Upper lobe of left lung (tissue), 6 donors: ENCODE measurements around the gene AGPS. TPM values are rescaled to one million over a fixed set of nuclear protein-coding genes. Genes with fewer than 3 reads are reported as not detected.
A peak's percentile ranks its signal among the peaks of the same experiment; 100 is the strongest.

Experiments
- ATAC-seq, 2 donors: fragments of 200-7000 bp; cut with Tn5 transposase; one replicate each; pipeline ENCODE4 v1.9.1; 2022; ENCODE audit warnings: mild to moderate bottlenecking in 2 of 2, moderate library complexity in 2 of 2; ENCODE audit not compliant: low FRiP score in 2 of 2
- DNase-seq, 2 donors: peaks; one replicate each; pipeline ENCODE4 v3.0.0-alpha.2; 2019 to 2020
- H3K27ac ChIP-seq, 4 donors: fragments of 200-600 bp; sonication (generic); one replicate each; pipeline ENCODE4 v1.5.1; 2016 to 2019
- H3K27me3 ChIP-seq, 4 donors: fragments of 200-600 bp; sonication (generic); one replicate each; pipeline ENCODE4 v1.5.1; 2017 to 2019
- H3K36me3 ChIP-seq, 4 donors: fragments of 200-600 bp; sonication (generic); one replicate each; pipeline ENCODE4 v1.5.1; 2016 to 2019
- H3K4me1 ChIP-seq, 4 donors: fragments of 200-600 bp; sonication (generic); one replicate each; pipeline ENCODE4 v1.5.1; 2018 to 2019
- H3K4me3 ChIP-seq, 4 donors: fragments of 200-600 bp; sonication (generic); one replicate each; pipeline ENCODE4 v1.5.1; 2017 to 2019; ENCODE audit warnings: mild to moderate bottlenecking in 2 of 4, moderate library complexity in 1 of 4
- H3K9me3 ChIP-seq, 4 donors: fragments of 200-600 bp; sonication (generic); one replicate each; pipeline ENCODE4 v1.5.1; 2018 to 2019
- EP300 ChIP-seq, 4 donors: sonication (generic); formaldehyde crosslinking; IDR thresholded peaks; one replicate each; pipeline ENCODE4 v1.5.1; 2017; ENCODE audit warnings: antibody characterized with exemption in 4 of 4, control low read depth in 2 of 4
- POLR2A ChIP-seq, 4 donors: fragments of 450-650 bp; IDR thresholded peaks; one replicate each; pipeline ENCODE4 v1.5.1; 2016 to 2017; ENCODE audit warnings: antibody characterized with exemption in 4 of 4, mild to moderate bottlenecking in 2 of 4
- POLR2AphosphoS5 ChIP-seq, 2 donors: sonication (generic); formaldehyde crosslinking; IDR thresholded peaks; one replicate each; pipeline ENCODE4 v1.5.1; 2017; ENCODE audit warnings: antibody characterized with exemption in 2 of 2
- WGBS, 2 donors: methylation state at CpG; one replicate each; pipeline ENCODE4 v1.1.5; 2017 to 2018; 5-methylcytosine and 5-hydroxymethylcytosine counted together
- total RNA-seq, 6 donors: library from RNA; depleted of rRNA in 4 of 6; stranded (reverse); fragments of >200 nt in 4 of 6; gene quantifications; one replicate each; pipeline versions ENCODE4 v1.1.0 to v1.2.1, GENCODE V29; 2016 to 2021
- TF ChIP-seq, protein P1 (sequence below), 6 experiments: fragments of 450-650 bp in 4 of 6; fragments of 200-600 bp in 2 of 6; sonication (generic) in 2 of 6; IDR thresholded peaks; one replicate each; pipeline ENCODE4 v1.5.1; 2016 to 2019; ENCODE audit warnings: antibody characterized with exemption in 6 of 6
- donor health status: DM: no; HTN: no; CAD: no; lungs with moderate emphysema.
- donor health status: DM: no; HTN: yes; CAD: no; lungs with severe emphysema.

AGPS gene
- total RNA-seq, 6 donors from 2014 or later, result 38.8 to 81.6 (median 50.0) TPM

GRCh38 chr2:177466337-177467195 lies 74.0 kb downstream of the AGPS start:
- no peak for TF ChIP-seq EP300 (IDR thresholded peaks at IDR 0.05)
- TF ChIP-seq, protein P1, sequence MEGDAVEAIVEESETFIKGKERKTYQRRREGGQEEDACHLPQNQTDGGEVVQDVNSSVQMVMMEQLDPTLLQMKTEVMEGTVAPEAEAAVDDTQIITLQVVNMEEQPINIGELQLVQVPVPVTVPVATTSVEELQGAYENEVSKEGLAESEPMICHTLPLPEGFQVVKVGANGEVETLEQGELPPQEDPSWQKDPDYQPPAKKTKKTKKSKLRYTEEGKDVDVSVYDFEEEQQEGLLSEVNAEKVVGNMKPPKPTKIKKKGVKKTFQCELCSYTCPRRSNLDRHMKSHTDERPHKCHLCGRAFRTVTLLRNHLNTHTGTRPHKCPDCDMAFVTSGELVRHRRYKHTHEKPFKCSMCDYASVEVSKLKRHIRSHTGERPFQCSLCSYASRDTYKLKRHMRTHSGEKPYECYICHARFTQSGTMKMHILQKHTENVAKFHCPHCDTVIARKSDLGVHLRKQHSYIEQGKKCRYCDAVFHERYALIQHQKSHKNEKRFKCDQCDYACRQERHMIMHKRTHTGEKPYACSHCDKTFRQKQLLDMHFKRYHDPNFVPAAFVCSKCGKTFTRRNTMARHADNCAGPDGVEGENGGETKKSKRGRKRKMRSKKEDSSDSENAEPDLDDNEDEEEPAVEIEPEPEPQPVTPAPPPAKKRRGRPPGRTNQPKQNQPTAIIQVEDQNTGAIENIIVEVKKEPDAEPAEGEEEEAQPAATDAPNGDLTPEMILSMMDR (IDR thresholded peaks at IDR 0.05), result no peak
- no peak for TF ChIP-seq POLR2A (IDR thresholded peaks at IDR 0.05)
- TF ChIP-seq POLR2AphosphoS5 (IDR thresholded peaks at IDR 0.05), result no peak
- H3K4me3 ChIP-seq, result no peak overlapping the region
- no peaks in the 10 kb centered on the region for H3K4me1 ChIP-seq
- ATAC-seq, result no peak
- no peaks in the 10 kb centered on the region for H3K27me3 ChIP-seq
- DNase-seq, result peak in 1 of 2 donors; percentile 33
- no peak overlapping the region for H3K27ac ChIP-seq
- peaks cover 0 to 4% (median 0%) of the 10 kb centered on the region in 4 donors for H3K9me3 ChIP-seq
- WGBS, 2 donors, result 93% methylated on average over 11 to 17 of the region's 17 CpGs
- H3K36me3 ChIP-seq, result peaks cover 0 to 32% (median 20%) of the 10 kb centered on the region in 4 donors

GRCh38 chr2:177467646-177468045 lies 75.1 kb downstream of the AGPS start:
- Histone ChIP-seq H3K9me3 (peaks cover 0 to 4% (median 2%) of the 10 kb centered on the region in 4 donors), H3K27me3 (no peaks in the 10 kb centered on the region), H3K4me1 (no peaks in the 10 kb centered on the region), H3K4me3 (no peak overlapping the region), H3K27ac (no peak overlapping the region), H3K36me3 (peaks cover 0 to 27% (median 20%) of the 10 kb centered on the region in 4 donors)
- WGBS, 2 donors, result 64 to 83% methylated on average over 1 of the region's 1 CpG
- ATAC-seq, result no peak
- TF ChIP-seq, protein P1 (IDR thresholded peaks at IDR 0.05), result no peak
- no peak for TF ChIP-seq POLR2AphosphoS5 (IDR thresholded peaks at IDR 0.05)
- no peak for TF ChIP-seq EP300 (IDR thresholded peaks at IDR 0.05)
- TF ChIP-seq POLR2A (IDR thresholded peaks at IDR 0.05), result no peak
- no peak for DNase-seq

DNA sequence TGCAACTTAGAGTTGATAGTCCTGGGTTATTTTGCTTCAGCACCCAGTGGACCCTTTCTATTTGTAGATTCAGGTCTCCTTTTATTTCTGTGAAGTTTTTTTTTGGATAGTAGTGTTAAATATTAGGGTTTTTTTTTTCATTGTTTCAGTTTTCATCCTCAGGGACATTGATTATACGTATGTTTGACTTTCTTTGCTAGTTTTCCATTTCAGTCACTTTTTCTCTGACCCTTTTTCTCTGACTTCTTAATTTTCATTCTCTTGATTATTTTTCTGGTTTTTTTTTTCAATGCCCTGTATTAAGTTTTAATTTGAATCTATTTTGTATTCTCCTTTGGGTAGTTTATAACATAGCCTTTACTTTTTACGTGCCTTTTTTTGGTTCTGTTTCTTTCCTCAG lies 79.4 kb downstream of the AGPS start:
- TF ChIP-seq POLR2AphosphoS5 (IDR thresholded peaks at IDR 0.05) (no peak), EP300 (IDR thresholded peaks at IDR 0.05) (no peak), POLR2A (IDR thresholded peaks at IDR 0.05) (no peak)
- TF ChIP-seq, protein P1 (IDR thresholded peaks at IDR 0.05), result no peak
- no peak for DNase-seq
- peaks cover 0 to 4% (median 0%) of the 10 kb centered on the region in 4 donors for H3K9me3 ChIP-seq
- peaks cover 0 to 5% (median 0%) of the 10 kb centered on the region in 4 donors for H3K36me3 ChIP-seq
- H3K4me3 ChIP-seq, result no peak overlapping the region
- 95 to 99% methylated on average over 2 of the region's 2 CpGs for WGBS, 2 donors
- no peaks in the 10 kb centered on the region for H3K4me1 ChIP-seq
- no peak overlapping the region for H3K27ac ChIP-seq
- H3K27me3 ChIP-seq, result no peaks in the 10 kb centered on the region
- no peak for ATAC-seq

DNA sequence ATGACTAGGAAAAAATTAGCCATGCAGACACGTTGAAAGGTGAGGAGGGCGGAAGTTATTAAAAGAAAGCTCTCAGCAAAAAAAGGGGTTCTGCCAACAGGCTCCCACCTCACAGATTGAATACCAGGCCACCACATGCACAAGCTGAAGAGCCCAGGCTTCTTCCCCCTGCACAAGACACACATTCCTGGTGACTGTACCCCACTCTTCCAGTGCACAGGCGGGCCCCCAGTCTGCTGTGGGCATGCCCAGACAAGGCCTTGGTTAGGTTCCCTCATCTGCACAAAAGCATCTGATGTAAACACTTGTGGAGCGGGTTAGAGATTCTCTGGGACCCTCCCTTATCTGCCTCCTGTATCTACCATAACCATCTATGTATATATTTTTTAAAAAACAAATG lies 81.7 kb downstream of the AGPS start:
- DNase-seq, result no peak
- peaks cover 0 to 4% (median 0%) of the 10 kb centered on the region in 4 donors for H3K9me3 ChIP-seq
- no peak for ATAC-seq
- no peak for TF ChIP-seq POLR2A (IDR thresholded peaks at IDR 0.05)
- TF ChIP-seq, protein P1 (IDR thresholded peaks at IDR 0.05), result no peak
- TF ChIP-seq POLR2AphosphoS5 (IDR thresholded peaks at IDR 0.05), result no peak
- no peak for TF ChIP-seq EP300 (IDR thresholded peaks at IDR 0.05)
- H3K36me3 ChIP-seq, result peaks cover 0 to 13% (median 0%) of the 10 kb centered on the region in 4 donors
- no peak overlapping the region for H3K4me3 ChIP-seq
- WGBS, 2 donors, result 95 to 97% methylated on average over 4 of the region's 4 CpGs
- no peak overlapping the region for H3K27ac ChIP-seq
- H3K27me3 ChIP-seq, result no peaks in the 10 kb centered on the region
- H3K4me1 ChIP-seq, result no peaks in the 10 kb centered on the region
